ENCODE results near the gene HPSE2. TPM values are rescaled to one million over a fixed set of nuclear protein-coding genes. Genes with fewer than 3 reads are reported as not detected.

Gene HPSE2
- polyA plus RNA-seq, 1 of the 3 experiments (the other 2 are of a cell fraction): not detected

DNA sequence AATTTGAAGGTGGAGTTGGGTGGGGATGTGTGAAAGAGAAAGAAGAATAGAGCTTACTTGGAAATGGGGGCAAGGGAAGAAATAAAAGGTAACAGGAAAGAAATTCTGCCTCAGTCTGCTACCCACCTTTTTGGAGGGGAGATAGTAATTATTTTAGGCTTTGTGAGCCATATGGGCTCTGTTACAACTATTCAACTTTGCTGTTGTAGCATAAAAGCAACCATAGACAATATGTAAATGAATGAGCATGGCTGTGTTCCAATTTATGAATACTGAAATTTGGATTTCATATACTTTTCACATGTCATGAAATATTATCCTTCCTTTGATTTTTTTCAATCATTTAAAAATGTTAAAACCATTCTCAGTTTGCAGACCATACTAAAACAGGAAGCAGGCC, 176.9 kb downstream of the HPSE2 start:
- Histone ChIP-seq H3K9ac (no peak overlapping the region), H3K9me3 (peaks cover 4% of the 10 kb centered on the region; the same call in 1 of the 2 replicates), H3K36me3 (replicated peaks in 1 of 2; ENCODE audit: control insufficient read depth in 1 of 2, insufficient read depth in 2 of 2, low read length in 1 of 2) (no peaks in the 10 kb centered on the region), H2AFZ (ENCODE audit: low read depth) (no peak overlapping the region), H3F3A (replicated peaks; ENCODE audit: insufficient read depth) (no peaks in the 10 kb centered on the region), H3K4me2 (no peak overlapping the region), H3K27ac (ENCODE audit: low read depth in 2 of 2, low read length in 1 of 2) (no peak overlapping the region), H3K4me1 (ENCODE audit: control insufficient read depth in 1 of 2, insufficient read depth in 2 of 2, low read depth in 1 of 2, low read length in 1 of 2) (no peaks in the 10 kb centered on the region), H3K9me2 (no peaks in the 10 kb centered on the region), H3K27me3 (ENCODE audit: insufficient read depth) (no peaks in the 10 kb centered on the region), H3K79me2 (ENCODE audit: insufficient read depth) (no peaks in the 10 kb centered on the region), H3K4me3 (ENCODE audit: low read depth in 2 of 2, low read length in 1 of 2) (no peak overlapping the region), H4K20me1 (ENCODE audit: insufficient read depth) (no peaks in the 10 kb centered on the region)
- POLR2A ChIA-PET: no interaction called here
- no peak for DNase-seq
- TF ChIP-seq ELF1 (IDR thresholded peaks at IDR 0.05) (no peak), FOSL2 (IDR thresholded peaks at IDR 0.05; ENCODE audit: borderline replicate concordance, low read depth) (no peak), GATA2 (CRISPR knock-in tag; IDR thresholded peaks at IDR 0.05) (no peak)
- TF ChIP-seq, protein P1, sequence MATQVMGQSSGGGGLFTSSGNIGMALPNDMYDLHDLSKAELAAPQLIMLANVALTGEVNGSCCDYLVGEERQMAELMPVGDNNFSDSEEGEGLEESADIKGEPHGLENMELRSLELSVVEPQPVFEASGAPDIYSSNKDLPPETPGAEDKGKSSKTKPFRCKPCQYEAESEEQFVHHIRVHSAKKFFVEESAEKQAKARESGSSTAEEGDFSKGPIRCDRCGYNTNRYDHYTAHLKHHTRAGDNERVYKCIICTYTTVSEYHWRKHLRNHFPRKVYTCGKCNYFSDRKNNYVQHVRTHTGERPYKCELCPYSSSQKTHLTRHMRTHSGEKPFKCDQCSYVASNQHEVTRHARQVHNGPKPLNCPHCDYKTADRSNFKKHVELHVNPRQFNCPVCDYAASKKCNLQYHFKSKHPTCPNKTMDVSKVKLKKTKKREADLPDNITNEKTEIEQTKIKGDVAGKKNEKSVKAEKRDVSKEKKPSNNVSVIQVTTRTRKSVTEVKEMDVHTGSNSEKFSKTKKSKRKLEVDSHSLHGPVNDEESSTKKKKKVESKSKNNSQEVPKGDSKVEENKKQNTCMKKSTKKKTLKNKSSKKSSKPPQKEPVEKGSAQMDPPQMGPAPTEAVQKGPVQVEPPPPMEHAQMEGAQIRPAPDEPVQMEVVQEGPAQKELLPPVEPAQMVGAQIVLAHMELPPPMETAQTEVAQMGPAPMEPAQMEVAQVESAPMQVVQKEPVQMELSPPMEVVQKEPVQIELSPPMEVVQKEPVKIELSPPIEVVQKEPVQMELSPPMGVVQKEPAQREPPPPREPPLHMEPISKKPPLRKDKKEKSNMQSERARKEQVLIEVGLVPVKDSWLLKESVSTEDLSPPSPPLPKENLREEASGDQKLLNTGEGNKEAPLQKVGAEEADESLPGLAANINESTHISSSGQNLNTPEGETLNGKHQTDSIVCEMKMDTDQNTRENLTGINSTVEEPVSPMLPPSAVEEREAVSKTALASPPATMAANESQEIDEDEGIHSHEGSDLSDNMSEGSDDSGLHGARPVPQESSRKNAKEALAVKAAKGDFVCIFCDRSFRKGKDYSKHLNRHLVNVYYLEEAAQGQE (IDR thresholded peaks at IDR 0.05; ENCODE audit: low read depth, low read length): no peak
- TF ChIP-seq, protein P2, sequence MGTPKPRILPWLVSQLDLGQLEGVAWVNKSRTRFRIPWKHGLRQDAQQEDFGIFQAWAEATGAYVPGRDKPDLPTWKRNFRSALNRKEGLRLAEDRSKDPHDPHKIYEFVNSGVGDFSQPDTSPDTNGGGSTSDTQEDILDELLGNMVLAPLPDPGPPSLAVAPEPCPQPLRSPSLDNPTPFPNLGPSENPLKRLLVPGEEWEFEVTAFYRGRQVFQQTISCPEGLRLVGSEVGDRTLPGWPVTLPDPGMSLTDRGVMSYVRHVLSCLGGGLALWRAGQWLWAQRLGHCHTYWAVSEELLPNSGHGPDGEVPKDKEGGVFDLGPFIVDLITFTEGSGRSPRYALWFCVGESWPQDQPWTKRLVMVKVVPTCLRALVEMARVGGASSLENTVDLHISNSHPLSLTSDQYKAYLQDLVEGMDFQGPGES (IDR thresholded peaks at IDR 0.05; ENCODE audit: low read depth, low read length): no peak
- CTCF ChIA-PET: interaction anchor here (2.0 kb wide), 1 partner anchor 15 kb away, joined by 5 read pairs; no protein-coding TSS in a partner anchor

DNA sequence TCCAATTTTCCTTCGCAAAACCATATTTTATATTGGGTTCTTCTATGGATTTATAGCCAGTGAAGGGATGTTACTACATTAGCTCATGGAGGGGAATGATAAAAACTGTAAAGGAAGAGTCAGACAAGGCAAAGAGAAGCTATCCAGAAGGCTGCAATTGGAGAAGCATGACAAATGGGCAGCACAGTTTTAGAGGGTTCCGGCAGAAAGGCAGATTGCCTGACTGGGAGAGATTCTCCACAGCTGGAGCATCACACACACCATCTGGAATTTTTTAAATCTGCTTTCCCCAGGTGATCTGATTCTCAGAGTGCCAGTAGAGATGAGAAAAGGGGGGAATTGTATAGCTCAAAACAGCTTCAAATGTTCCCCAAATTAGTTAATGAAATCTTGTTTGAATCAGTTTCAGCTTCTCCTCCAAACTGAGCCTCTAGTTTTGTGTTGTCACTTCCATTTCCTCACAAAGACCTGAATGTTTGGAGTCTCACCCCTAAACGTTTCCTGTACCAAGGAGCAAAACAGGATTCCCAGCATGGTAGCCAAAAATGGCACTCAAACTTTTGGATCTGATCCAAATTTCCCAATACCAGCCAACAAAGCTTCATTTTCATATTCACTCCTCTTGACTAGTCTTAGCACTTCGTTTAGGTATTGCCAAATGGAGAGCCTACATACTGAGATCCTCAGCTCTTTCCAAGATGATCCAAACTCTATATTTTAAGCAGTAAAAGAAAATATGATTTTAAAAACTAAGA, 177.5 kb downstream of the HPSE2 start:
- no peak for DNase-seq
- Histone ChIP-seq H3K27ac (ENCODE audit: low read depth in 2 of 2, low read length in 1 of 2) (no peak overlapping the region), H3K9ac (no peak overlapping the region), H3K79me2 (ENCODE audit: insufficient read depth) (no peaks in the 10 kb centered on the region), H3K4me1 (ENCODE audit: control insufficient read depth in 1 of 2, insufficient read depth in 2 of 2, low read depth in 1 of 2, low read length in 1 of 2) (no peaks in the 10 kb centered on the region), H3K9me2 (no peaks in the 10 kb centered on the region), H2AFZ (ENCODE audit: low read depth) (no peak overlapping the region), H4K20me1 (ENCODE audit: insufficient read depth) (no peaks in the 10 kb centered on the region), H3K36me3 (replicated peaks in 1 of 2; ENCODE audit: control insufficient read depth in 1 of 2, insufficient read depth in 2 of 2, low read length in 1 of 2) (no peaks in the 10 kb centered on the region), H3K4me2 (no peak overlapping the region), H3K9me3 (peaks cover 4% of the 10 kb centered on the region; the same call in 1 of the 2 replicates), H3F3A (replicated peaks; ENCODE audit: insufficient read depth) (no peaks in the 10 kb centered on the region), H3K4me3 (ENCODE audit: low read depth in 2 of 2, low read length in 1 of 2) (no peak overlapping the region), H3K27me3 (ENCODE audit: insufficient read depth) (no peaks in the 10 kb centered on the region)
- ChIA-PET CTCF (interaction anchor here (2.0 kb wide), 1 partner anchor 15 kb away, joined by 5 read pairs; no protein-coding TSS in a partner anchor), POLR2A (no interaction called here)
- TF ChIP-seq YY1 (IDR thresholded peaks at IDR 0.05; ENCODE audit: low read depth) (no peak), RFX5 (IDR thresholded peaks at IDR 0.05; ENCODE audit: low read length) (no peak), NFIC (IDR thresholded peaks at IDR 0.05; ENCODE audit: borderline replicate concordance) (no peak), FOSL2 (IDR thresholded peaks at IDR 0.05; ENCODE audit: borderline replicate concordance, low read depth) (no peak)
- TF ChIP-seq, protein P3, sequence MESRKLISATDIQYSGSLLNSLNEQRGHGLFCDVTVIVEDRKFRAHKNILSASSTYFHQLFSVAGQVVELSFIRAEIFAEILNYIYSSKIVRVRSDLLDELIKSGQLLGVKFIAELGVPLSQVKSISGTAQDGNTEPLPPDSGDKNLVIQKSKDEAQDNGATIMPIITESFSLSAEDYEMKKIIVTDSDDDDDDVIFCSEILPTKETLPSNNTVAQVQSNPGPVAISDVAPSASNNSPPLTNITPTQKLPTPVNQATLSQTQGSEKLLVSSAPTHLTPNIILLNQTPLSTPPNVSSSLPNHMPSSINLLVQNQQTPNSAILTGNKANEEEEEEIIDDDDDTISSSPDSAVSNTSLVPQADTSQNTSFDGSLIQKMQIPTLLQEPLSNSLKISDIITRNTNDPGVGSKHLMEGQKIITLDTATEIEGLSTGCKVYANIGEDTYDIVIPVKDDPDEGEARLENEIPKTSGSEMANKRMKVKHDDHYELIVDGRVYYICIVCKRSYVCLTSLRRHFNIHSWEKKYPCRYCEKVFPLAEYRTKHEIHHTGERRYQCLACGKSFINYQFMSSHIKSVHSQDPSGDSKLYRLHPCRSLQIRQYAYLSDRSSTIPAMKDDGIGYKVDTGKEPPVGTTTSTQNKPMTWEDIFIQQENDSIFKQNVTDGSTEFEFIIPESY (IDR thresholded peaks at IDR 0.05; ENCODE audit: borderline replicate concordance, low read depth): no peak
- 25% methylated on average over 4 of the region's 4 CpGs for WGBS (ENCODE audit: low lambda C conversion rate)

Data from SK-N-SH (cell line).